Mesendoderm (in vitro differentiated cells): ENCODE measurements around the gene MZB1.
A peak's percentile ranks its signal among the peaks of the same experiment; 100 is the strongest.

ENCODE experiments used
- DNase-seq: peaks from one replicate; pipeline ENCODE4 v3.0.0; 2013
- H2AK5ac ChIP-seq: 2 replicates; pipeline ENCODE4 v1.6.1; 2013; ENCODE audit warnings: low read length, inconsistent platforms
- H2BK120ac ChIP-seq: 2 replicates; pipeline ENCODE4 v1.6.1; 2013; ENCODE audit warnings: low read depth, mild to moderate bottlenecking, low read length, moderate library complexity, mixed read lengths
- H2BK15ac ChIP-seq: replicated peaks from 2 replicates; pipeline ENCODE4 v1.6.1; 2013; ENCODE audit warnings: low read depth, mild to moderate bottlenecking, moderate library complexity
- H2BK5ac ChIP-seq: 2 replicates; pipeline ENCODE4 v1.6.1; 2013; ENCODE audit warnings: low read length, inconsistent platforms
- H3K18ac ChIP-seq: 2 replicates; pipeline ENCODE4 v1.6.1; 2013; ENCODE audit warnings: mild to moderate bottlenecking, low read length, mixed read lengths
- H3K23ac ChIP-seq: one replicate; pipeline ENCODE4 v1.6.1; 2013; ENCODE audit warnings: low read length
- H3K27ac ChIP-seq: 2 replicates; pipeline ENCODE4 v1.5.1; 2013; ENCODE audit warnings: low read depth, mild to moderate bottlenecking, inconsistent platforms, low read length, moderate library complexity
- H3K27me3 ChIP-seq: 2 replicates; pipeline ENCODE4 v1.6.1; 2013; ENCODE audit warnings: low read length, control low read depth, mild to moderate bottlenecking, inconsistent platforms; ENCODE audit not compliant: insufficient read depth, poor library complexity
- H3K36me3 ChIP-seq: 2 replicates; pipeline ENCODE4 v1.6.1; 2013; ENCODE audit warnings: low read length, inconsistent platforms; ENCODE audit not compliant: control insufficient read depth, insufficient read depth
- H3K4ac ChIP-seq: one replicate; pipeline ENCODE4 v1.6.1; 2013; ENCODE audit warnings: low read depth, mild to moderate bottlenecking, low read length, moderate library complexity
- H3K4me1 ChIP-seq: 2 replicates; pipeline ENCODE4 v1.6.1; 2013; ENCODE audit warnings: low read depth, low read length, inconsistent platforms; ENCODE audit not compliant: control insufficient read depth
- H3K4me2 ChIP-seq: 2 replicates; pipeline ENCODE4 v1.6.1; 2013; ENCODE audit warnings: low read length
- H3K4me3 ChIP-seq: 2 replicates; pipeline ENCODE4 v1.5.1; 2013; ENCODE audit warnings: mild to moderate bottlenecking, low read length
- H3K56ac ChIP-seq: one replicate; pipeline ENCODE4 v1.6.1; 2013; ENCODE audit warnings: low read length
- H3K79me1 ChIP-seq: 2 replicates; pipeline ENCODE4 v1.6.1; 2013; ENCODE audit warnings: low read length, inconsistent platforms
- H3K79me2 ChIP-seq: 2 replicates; pipeline ENCODE4 v1.6.1; 2013; ENCODE audit warnings: mild to moderate bottlenecking, low read length; ENCODE audit not compliant: control insufficient read depth, insufficient read depth
- H3K9ac ChIP-seq: 2 replicates; pipeline ENCODE4 v1.6.1; 2013; ENCODE audit warnings: low read length, inconsistent platforms
- H4K5ac ChIP-seq: one replicate; pipeline ENCODE4 v1.6.1; 2013; ENCODE audit warnings: low read length
- H4K8ac ChIP-seq: one replicate; pipeline ENCODE4 v1.6.1; 2013; ENCODE audit warnings: low read depth, mild to moderate bottlenecking, control low read depth, low read length, moderate library complexity
- WGBS: extraction: QIAGEN DNeasy Blood & Tissue Kit; methylation state at CpG from one replicate; pipeline ENCODE4 v1.1.7; 2013; ENCODE audit warnings: low lambda C conversion rate, missing lambda C conversion rate; ENCODE audit not compliant: insufficient coverage; ENCODE audit errors: extremely low coverage; 5-methylcytosine and 5-hydroxymethylcytosine counted together

MZB1 gene

DNA sequence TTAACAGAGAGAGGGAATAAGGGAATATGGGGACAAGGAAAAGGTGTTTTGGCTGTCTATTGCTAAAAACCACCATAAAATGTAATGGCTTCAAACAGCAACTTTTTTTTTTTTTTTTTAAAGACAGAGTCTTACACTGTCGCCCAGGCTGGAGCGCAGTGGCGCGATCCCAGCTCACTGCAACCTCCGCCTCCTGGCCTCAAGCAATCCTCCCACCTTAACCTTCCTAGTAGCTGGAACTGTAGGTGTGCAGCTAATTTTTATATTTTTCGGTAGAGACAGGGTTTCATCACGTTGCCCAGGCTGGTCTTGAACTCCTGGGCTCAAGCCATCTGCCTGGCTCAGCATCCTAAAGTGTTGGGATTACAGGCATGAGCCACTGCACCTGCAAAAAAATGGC is 18.5 kb upstream of the MZB1 start:
- H3K4me1 ChIP-seq, result peaks cover 2% of the 10 kb centered on the region
- no peak overlapping the region for H2BK15ac ChIP-seq
- H3K79me2 ChIP-seq, result no peaks in the 10 kb centered on the region
- H3K23ac ChIP-seq, result no peak overlapping the region
- WGBS, result no CpG with 5 or more reads among the region's 7 CpGs
- no peak overlapping the region for H2BK5ac ChIP-seq
- no peak overlapping the region for H3K27ac ChIP-seq
- H3K4me2 ChIP-seq, result no peak overlapping the region
- H3K27me3 ChIP-seq, result no peaks in the 10 kb centered on the region
- H3K9ac ChIP-seq, result no peak overlapping the region
- H3K4ac ChIP-seq, result no peak overlapping the region
- no peaks in the 10 kb centered on the region for H3K79me1 ChIP-seq
- H3K18ac ChIP-seq, result no peak overlapping the region
- H3K56ac ChIP-seq, result no peak overlapping the region
- H4K8ac ChIP-seq, result no peak overlapping the region
- no peak overlapping the region for H2AK5ac ChIP-seq
- H3K4me3 ChIP-seq, result no peak overlapping the region
- DNase-seq, result no peak
- no peak overlapping the region for H2BK120ac ChIP-seq
- no peak overlapping the region for H4K5ac ChIP-seq
- H3K36me3 ChIP-seq, result peaks cover 1% of the 10 kb centered on the region

DNA sequence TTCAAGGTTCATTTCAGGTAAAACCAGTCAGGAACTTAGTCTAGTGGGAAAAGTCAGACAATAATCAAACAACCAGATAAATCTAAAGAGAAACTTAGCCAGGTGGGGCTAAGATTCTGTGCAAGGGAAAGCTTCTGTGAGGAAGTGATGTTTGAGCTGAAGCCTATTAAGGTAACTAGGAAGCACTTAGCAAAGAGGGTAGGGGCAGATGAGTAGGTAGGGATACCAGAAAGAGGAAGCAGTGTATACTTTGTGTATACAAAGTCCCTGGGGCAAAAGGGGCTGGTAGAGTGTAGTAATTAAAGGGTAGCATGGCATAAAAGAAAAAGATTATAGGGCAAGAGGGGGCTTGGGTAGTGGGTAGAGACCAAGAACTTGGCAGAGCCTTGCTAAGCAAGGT is 17.8 kb upstream of the MZB1 start:
- Histone ChIP-seq H3K4me3 (no peak overlapping the region), H3K4me1 (peaks cover 2% of the 10 kb centered on the region), H3K18ac (no peak overlapping the region), H2BK120ac (no peak overlapping the region), H3K79me1 (no peaks in the 10 kb centered on the region), H2BK5ac (no peak overlapping the region), H3K23ac (no peak overlapping the region), H3K27ac (no peak overlapping the region), H3K56ac (no peak overlapping the region), H3K27me3 (no peaks in the 10 kb centered on the region), H3K4ac (no peak overlapping the region), H2BK15ac (no peak overlapping the region), H3K79me2 (no peaks in the 10 kb centered on the region), H2AK5ac (no peak overlapping the region), H3K9ac (no peak overlapping the region), H4K5ac (no peak overlapping the region), H3K4me2 (no peak overlapping the region), H4K8ac (no peak overlapping the region), H3K36me3 (no peaks in the 10 kb centered on the region)
- no peak for DNase-seq

DNA sequence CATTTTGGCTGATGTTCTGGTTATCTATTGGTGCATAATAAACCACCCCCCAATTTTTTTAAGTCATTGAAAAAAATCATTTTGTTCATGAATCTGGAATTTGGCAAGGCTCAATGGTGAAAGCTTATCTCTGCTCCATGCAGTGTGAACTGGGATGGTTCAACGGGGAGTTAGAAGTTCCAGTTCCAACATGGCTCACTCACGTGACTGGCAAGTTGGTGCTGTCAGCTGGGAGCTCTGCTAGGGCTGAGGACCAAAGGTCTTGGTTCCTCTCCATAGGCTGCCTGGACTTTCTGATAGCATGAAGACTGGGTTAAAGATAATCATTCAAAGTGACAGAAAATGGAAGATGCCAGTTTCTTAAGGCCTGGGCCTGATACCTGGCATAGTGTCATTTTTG is 17.2 kb upstream of the MZB1 start:
- no peak for DNase-seq
- H4K8ac ChIP-seq, result no peak overlapping the region
- H3K56ac ChIP-seq, result no peak overlapping the region
- H3K23ac ChIP-seq, result no peak overlapping the region
- H4K5ac ChIP-seq, result no peak overlapping the region
- no peak overlapping the region for H2BK15ac ChIP-seq
- H3K4me2 ChIP-seq, result no peak overlapping the region
- H3K18ac ChIP-seq, result no peak overlapping the region
- no peak overlapping the region for H3K27ac ChIP-seq
- H3K27me3 ChIP-seq, result no peaks in the 10 kb centered on the region
- H3K4ac ChIP-seq, result no peak overlapping the region
- H3K36me3 ChIP-seq, result no peaks in the 10 kb centered on the region
- H2AK5ac ChIP-seq, result no peak overlapping the region
- peaks cover 2% of the 10 kb centered on the region for H3K4me1 ChIP-seq
- H3K79me1 ChIP-seq, result no peaks in the 10 kb centered on the region
- no peaks in the 10 kb centered on the region for H3K79me2 ChIP-seq
- no peak overlapping the region for H2BK120ac ChIP-seq
- no peak overlapping the region for H2BK5ac ChIP-seq
- H3K4me3 ChIP-seq, result no peak overlapping the region
- no peak overlapping the region for H3K9ac ChIP-seq
- no CpG with 5 or more reads among the region's 2 CpGs for WGBS

DNA sequence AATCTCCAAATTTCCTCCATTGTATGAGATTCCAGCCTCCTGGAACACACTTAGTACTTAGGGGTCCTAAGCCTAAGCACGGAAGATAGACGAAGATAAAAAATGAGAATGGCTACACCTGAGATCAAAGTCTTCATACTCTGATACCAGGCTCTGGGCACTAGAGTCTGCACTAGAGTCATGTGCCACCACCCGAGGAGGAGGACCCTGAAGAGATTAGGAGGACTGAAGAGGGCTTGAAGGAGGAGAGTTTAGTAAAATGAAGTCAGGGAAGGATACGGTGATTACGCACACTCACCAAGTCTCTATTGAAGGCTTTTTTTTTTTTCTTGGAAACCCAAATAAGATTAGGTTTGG is 14.7 kb upstream of the MZB1 start:
- no peak overlapping the region for H4K5ac ChIP-seq
- H2BK5ac ChIP-seq, result no peak overlapping the region
- peak overlapping the region; percentile 59 for H4K8ac ChIP-seq
- H2AK5ac ChIP-seq, result no peak overlapping the region
- H3K18ac ChIP-seq, result no peak overlapping the region
- H3K56ac ChIP-seq, result peak overlapping the region; percentile 66
- H3K23ac ChIP-seq, result no peak overlapping the region
- no peaks in the 10 kb centered on the region for H3K79me1 ChIP-seq
- no peak overlapping the region for H2BK120ac ChIP-seq
- H3K4me1 ChIP-seq, result peaks cover 2% of the 10 kb centered on the region
- WGBS, result no CpG with 5 or more reads among the region's 5 CpGs
- H3K27me3 ChIP-seq, result no peaks in the 10 kb centered on the region
- H3K4me3 ChIP-seq, result no peak overlapping the region
- no peak overlapping the region for H2BK15ac ChIP-seq
- H3K36me3 ChIP-seq, result no peaks in the 10 kb centered on the region
- H3K9ac ChIP-seq, result peak overlapping the region; percentile 40
- no peak for DNase-seq
- no peak overlapping the region for H3K4ac ChIP-seq
- no peaks in the 10 kb centered on the region for H3K79me2 ChIP-seq
- peak overlapping the region; percentile 51 for H3K4me2 ChIP-seq
- no peak overlapping the region for H3K27ac ChIP-seq

DNA sequence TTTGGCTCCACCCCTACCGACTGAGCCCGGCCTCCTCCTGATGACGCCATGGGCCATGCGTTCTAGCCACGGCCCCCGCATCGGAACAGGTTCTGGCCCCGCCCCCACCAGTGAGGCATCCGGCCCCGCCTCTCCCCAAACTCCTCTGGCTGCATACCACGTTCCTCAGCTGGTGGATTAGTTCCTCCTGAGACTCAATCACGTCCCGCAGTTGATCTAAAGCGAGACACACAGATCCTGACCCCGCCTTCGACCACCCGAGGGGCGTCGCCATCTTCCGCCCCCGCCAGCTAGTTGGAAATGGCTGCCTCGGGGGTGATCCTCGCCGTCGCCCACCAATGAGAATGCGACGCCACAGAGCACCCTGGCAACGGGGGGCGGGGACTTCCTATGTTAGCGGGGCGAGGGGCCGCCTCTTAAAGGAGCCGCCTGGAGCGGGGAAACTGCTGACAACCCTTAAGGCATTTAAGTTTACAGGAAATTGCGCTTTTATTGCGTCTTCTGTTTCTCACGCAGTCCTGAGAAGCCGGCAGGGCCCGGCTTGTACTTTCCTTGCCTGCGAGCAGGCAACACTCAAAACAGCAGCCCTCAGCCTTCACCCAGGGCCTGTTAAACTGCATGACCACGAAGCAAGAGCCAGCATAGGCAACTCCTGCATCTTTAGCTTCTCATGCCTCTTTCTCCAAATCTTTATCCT is 14.2 kb upstream of the MZB1 start, which contains the start of gene SPATA24:
SPATA24 (minus strand) TSS at position 303 of the 697 bp plus-strand sequence; CDS start at position 274, 29 bp downstream.
- peak; percentile 99 for DNase-seq
- Histone ChIP-seq H3K4ac (no peak within 1 kb of the TSS), H3K4me1 (peaks cover 2% of the 10 kb centered on the region), H2BK15ac (no peak within 1 kb of the TSS), H4K8ac (peak within 1 kb of the TSS; percentile 59), H4K5ac (no peak within 1 kb of the TSS), H3K27ac (peak within 1 kb of the TSS; percentile 95), H2BK120ac (no peak within 1 kb of the TSS), H3K27me3 (no peaks in the 10 kb centered on the region), H3K4me3 (peak within 1 kb of the TSS; percentile 65), H3K79me2 (no peaks in the 10 kb centered on the region), H3K4me2 (peak within 1 kb of the TSS; percentile 96), H2BK5ac (peak within 1 kb of the TSS; percentile 87), H3K79me1 (no peaks in the 10 kb centered on the region), H2AK5ac (no peak within 1 kb of the TSS), H3K36me3 (no peaks in the 10 kb centered on the region), H3K9ac (peak within 1 kb of the TSS; percentile 83), H3K23ac (no peak within 1 kb of the TSS), H3K56ac (peak within 1 kb of the TSS; percentile 93), H3K18ac (peak within 1 kb of the TSS; percentile 72)
- no CpG with 5 or more reads among the region's 41 CpGs for WGBS

DNA sequence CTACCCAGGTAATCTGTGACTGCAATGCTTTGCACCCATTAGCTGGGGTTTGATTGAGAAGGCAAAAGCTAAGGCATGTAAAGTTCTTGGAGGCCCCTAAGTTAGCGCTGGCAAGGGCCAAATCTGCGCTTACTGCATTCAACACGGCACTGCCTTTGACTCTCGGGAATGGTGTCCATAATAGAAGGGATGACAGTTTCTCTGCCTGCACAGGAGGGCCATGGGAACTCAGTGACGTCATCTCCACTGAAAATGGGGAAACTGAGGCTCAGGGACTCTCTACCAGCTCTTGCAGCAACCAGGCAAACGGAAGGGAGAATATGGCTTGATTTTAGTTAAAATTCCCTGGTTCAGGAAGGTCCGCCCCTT is 13.7 kb upstream of the MZB1 start:
- Histone ChIP-seq H3K27me3 (no peaks in the 10 kb centered on the region), H3K27ac (peak overlapping the region; percentile 95), H3K18ac (no peak overlapping the region), H2BK120ac (no peak overlapping the region), H3K4me1 (peaks cover 2% of the 10 kb centered on the region), H3K23ac (no peak overlapping the region), H2BK15ac (no peak overlapping the region), H3K36me3 (no peaks in the 10 kb centered on the region), H4K5ac (no peak overlapping the region), H3K9ac (peak overlapping the region; percentile 83), H3K56ac (peak overlapping the region; percentile 89), H2BK5ac (no peak overlapping the region), H3K4me2 (peak overlapping the region; percentile 96), H3K4ac (no peak overlapping the region), H3K79me1 (no peaks in the 10 kb centered on the region), H4K8ac (no peak overlapping the region), H2AK5ac (no peak overlapping the region), H3K79me2 (no peaks in the 10 kb centered on the region), H3K4me3 (peak overlapping the region; percentile 39)
- no peak for DNase-seq
- no CpG with 5 or more reads among the region's 7 CpGs for WGBS
